C4-2B (cell line): Measurements from ENCODE around the gene PARD3.

ENCODE experiments used
- CTCF ChIP-seq: fragments of 450-650 bp; conservative IDR thresholded peaks from 2 replicates; pipeline ENCODE4 v1.5.1; 2017; ENCODE audit warnings: mild to moderate bottlenecking
- ZFX ChIP-seq: fragments of 450-650 bp; IDR thresholded peaks from 2 replicates; pipeline ENCODE4 v1.6.1; 2017

- no peak for TF ChIP-seq CTCF
- TF ChIP-seq ZFX = no peak
Measured at GRCh38 chr10:34314457-34314856, 500.6 kb downstream of the PARD3 start.
